H1 (cell line): Measurements from ENCODE around the gene KCTD15. TPM values are rescaled to one million over a fixed set of nuclear protein-coding genes. Genes with fewer than 3 reads are reported as not detected.
A peak's percentile ranks its signal among the peaks of the same experiment; 100 is the strongest.

Source experiments
- ATF2 ChIP-seq: IDR thresholded peaks from 2 replicates; pipeline ENCODE4 v1.6.1; 2012; ENCODE audit warnings: low read length, inconsistent platforms
- EGR1 ChIP-seq: IDR thresholded peaks from 2 replicates; pipeline ENCODE4 v1.6.1; 2011; ENCODE audit warnings: low read depth, low read length, borderline replicate concordance
- FOSL1 ChIP-seq: IDR thresholded peaks from 2 replicates; pipeline ENCODE4 v1.6.1; 2011; ENCODE audit warnings: mild to moderate bottlenecking, low read depth, low read length, moderate library complexity; ENCODE audit not compliant: insufficient read depth
- GABPA ChIP-seq: IDR thresholded peaks from 2 replicates; pipeline ENCODE4 v1.6.1; 2011; ENCODE audit warnings: mild to moderate bottlenecking, low read length, moderate library complexity, borderline replicate concordance; ENCODE audit not compliant: insufficient read depth
- JUND ChIP-seq: IDR thresholded peaks from 2 replicates; pipeline ENCODE4 v1.6.1; 2011; ENCODE audit warnings: mild to moderate bottlenecking, improper control_type of control experiment, low read length
- KDM1A ChIP-seq: fragments of 200-600, 300-600 bp; sonication (generic); IDR thresholded peaks from 2 replicates; pipeline ENCODE4 v1.7.1; 2016; ENCODE audit warnings: mild to moderate bottlenecking, low read length, borderline replicate concordance
- KDM4A ChIP-seq: IDR thresholded peaks from one replicate; pipeline ENCODE4 v1.7.1; 2012; ENCODE audit warnings: low read depth, mild to moderate bottlenecking, moderate library complexity, low read length, inconsistent platforms; ENCODE audit not compliant: severe bottlenecking
- NANOG ChIP-seq: IDR thresholded peaks from 2 replicates; pipeline ENCODE4 v1.6.1; 2011; ENCODE audit warnings: low read length, low read depth, mild to moderate bottlenecking, inconsistent platforms; ENCODE audit not compliant: insufficient read depth, poor library complexity, severe bottlenecking
- NRF1 ChIP-seq: IDR thresholded peaks from 2 replicates; pipeline ENCODE4 v1.6.1; 2011; ENCODE audit warnings: mild to moderate bottlenecking, low read depth, low read length, improper control_type of control experiment
- PHF8 ChIP-seq: fragments of 200-600 bp; sonication (generic); conservative IDR thresholded peaks from 2 replicates; pipeline ENCODE4 v1.7.1; 2012; ENCODE audit warnings: low read depth, mild to moderate bottlenecking, inconsistent platforms, low read length, moderate library complexity
- SIN3A ChIP-seq, 2 experiments: IDR thresholded peaks in 1 of 2; conservative IDR thresholded peaks in 1 of 2; 2 replicates each; pipeline ENCODE4 v1.6.1; 2011 to 2012; ENCODE audit warnings: low read length in 2 of 2, improper control_type of control experiment in 1 of 2, low read depth in 1 of 2, mild to moderate bottlenecking in 1 of 2
- SIX5 ChIP-seq: IDR thresholded peaks from 2 replicates; pipeline ENCODE4 v1.6.1; 2011; ENCODE audit warnings: mild to moderate bottlenecking, low read depth, low read length
- SRF ChIP-seq: IDR thresholded peaks from 2 replicates; pipeline ENCODE4 v1.6.1; 2011; ENCODE audit warnings: mild to moderate bottlenecking, low read depth, low read length, moderate library complexity
- SUZ12 ChIP-seq: fragments of 200-600 bp; sonication (generic); IDR thresholded peaks from 2 replicates; pipeline ENCODE4 v1.6.1; 2012; ENCODE audit warnings: mild to moderate bottlenecking, inconsistent platforms, low read length, moderate library complexity, mixed read lengths
- TAF7 ChIP-seq: optimal IDR thresholded peaks from 2 replicates; pipeline ENCODE3; 2011; ENCODE audit warnings: low read depth, mild to moderate bottlenecking, inconsistent platforms, low read length, moderate library complexity, borderline replicate concordance
- TEAD4 ChIP-seq: IDR thresholded peaks from 2 replicates; pipeline ENCODE4 v1.6.1; 2012; ENCODE audit warnings: low read depth, low read length, inconsistent platforms, mixed read lengths
- USF2 ChIP-seq: IDR thresholded peaks from 2 replicates; pipeline ENCODE4 v1.6.1; 2011; ENCODE audit warnings: low read length, improper control_type of control experiment
- YY1 ChIP-seq: IDR thresholded peaks from 2 replicates; pipeline ENCODE4 v1.6.1; 2011; ENCODE audit warnings: low read depth, mild to moderate bottlenecking, low read length
- ZNF274 ChIP-seq: IDR thresholded peaks from 2 replicates; pipeline ENCODE4 v1.7.0; 2012; ENCODE audit warnings: low read length, borderline replicate concordance; ENCODE audit errors: extremely low read depth
- polyA plus RNA-seq, 7 experiments: library from polyadenylated mRNA; depleted of rRNA in 3 of 7; stranded (reverse) in 5 of 7; unstranded in 2 of 7; fragments of >200 nt in 5 of 7; fragments of 200-250 nt in 2 of 7; gene quantifications; 1 replicate in 5 of 7; 2 replicates in 1 of 7; 4 replicates in 1 of 7; pipeline versions ENCODE4 v1.2.1 to v1.2.3, GENCODE V29; 2011 to 2013; ENCODE audit warnings: missing spikeins in 2 of 7, mixed read lengths in 2 of 7
- total RNA-seq: library from RNA; stranded (reverse); fragmentation: NEBNext Ultra II Directional; extraction: Animal tissue kit (Norgen Biotek cat#: 25700); gene quantifications from 2 replicates; pipeline ENCODE4 v1.2.1, GENCODE V29; 2021
- TF ChIP-seq, protein P1 (sequence below): IDR thresholded peaks from 2 replicates; pipeline ENCODE4 v1.6.1; 2012; ENCODE audit warnings: inconsistent platforms

The KCTD15 gene
- total and polyA plus RNA-seq, 2 of the 8 experiments (the other 6 are each of a cell fraction or from before 2014, with no cell fraction given), result 25.1 to 27.0 TPM

- TF ChIP-seq ZNF274, result no peak
- TF ChIP-seq GABPA, result no peak
- no peak for TF ChIP-seq FOSL1
- no peak for TF ChIP-seq KDM1A
- TF ChIP-seq NRF1, result no peak
- peak; percentile 7 for TF ChIP-seq TAF7
- TF ChIP-seq SIX5, result no peak
- TF ChIP-seq TEAD4, result no peak
- no peak for TF ChIP-seq SIN3A (conservative IDR thresholded peaks at IDR 0.05 in 1 of 2, IDR thresholded peaks at IDR 0.05 in 1 of 2; ENCODE audit: low read depth in 1 of 2, low read length in 2 of 2)
- TF ChIP-seq EGR1, result no peak
- TF ChIP-seq SRF, result 0 out of 2 replicates have a peak, but pooled peaks have one; percentile 27
- peak; percentile 5 for TF ChIP-seq NANOG
- no peak for TF ChIP-seq YY1
- no peak for TF ChIP-seq JUND
- no peak for TF ChIP-seq SUZ12
- no peak for TF ChIP-seq ATF2
- no peak for TF ChIP-seq USF2
- peak; percentile 46 for TF ChIP-seq KDM4A
- TF ChIP-seq, protein P1, sequence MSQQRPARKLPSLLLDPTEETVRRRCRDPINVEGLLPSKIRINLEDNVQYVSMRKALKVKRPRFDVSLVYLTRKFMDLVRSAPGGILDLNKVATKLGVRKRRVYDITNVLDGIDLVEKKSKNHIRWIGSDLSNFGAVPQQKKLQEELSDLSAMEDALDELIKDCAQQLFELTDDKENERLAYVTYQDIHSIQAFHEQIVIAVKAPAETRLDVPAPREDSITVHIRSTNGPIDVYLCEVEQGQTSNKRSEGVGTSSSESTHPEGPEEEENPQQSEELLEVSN, result no peak
- TF ChIP-seq PHF8, result no peak
Observed at GRCh38 chr19:33797802-33798671, 1.4 kb downstream of the KCTD15 start (continued).
